ENCODE measurements around the gene ABCC10. TPM values are rescaled to one million over a fixed set of nuclear protein-coding genes. Genes with fewer than 3 reads are reported as not detected.
A peak's percentile ranks its signal among the peaks of the same experiment; 100 is the strongest.

Gene ABCC10
- total RNA-seq, 4 donors from 2014 or later, result 10.8 to 23.9 (median 19.3) TPM

DNA sequence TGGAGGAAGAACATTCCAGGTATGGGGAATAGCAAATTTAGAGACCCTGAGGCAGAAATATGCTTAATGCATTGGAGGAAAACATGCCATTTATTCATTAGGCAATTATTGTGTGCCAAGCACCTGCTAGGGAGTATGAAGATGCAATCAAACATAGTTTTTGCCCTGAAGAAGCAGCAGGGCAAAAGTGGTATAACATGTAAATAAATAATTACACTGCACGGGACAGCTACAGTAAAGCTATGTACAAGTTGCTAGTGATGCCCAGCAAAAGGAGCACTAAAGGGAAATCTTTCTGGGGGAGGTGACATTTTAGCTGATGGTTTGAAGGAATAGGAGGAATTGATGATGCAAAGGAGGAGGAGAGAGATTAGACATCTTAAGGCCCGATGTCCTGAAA is 49.4 kb downstream of the ABCC10 start:
- TF ChIP-seq POLR2A (IDR thresholded peaks at IDR 0.05) (no peak), CTCF (IDR thresholded peaks at IDR 0.05) (no peak)
- intact Hi-C loops (cut with DNase I), result no loop called here
- peaks cover 0 to 49% (median 20%) of the 10 kb centered on the region in 3 donors for H3K4me1 ChIP-seq
- H3K36me3 ChIP-seq, result no peaks in the 10 kb centered on the region
- peak overlapping the region in 3 of 4 donors; percentile 75 to 86 (median 77) for H3K4me3 ChIP-seq
- peak overlapping the region in 3 of 4 donors; percentile 80 to 93 (median 88) for H3K27ac ChIP-seq
- H3K27me3 ChIP-seq, result peaks cover 0 to 19% (median 0%) of the 10 kb centered on the region in 4 donors
- DNase-seq, result no peak
- 13 to 32% methylated on average over 2 of the region's 2 CpGs for WGBS, 2 donors
- no peaks in the 10 kb centered on the region for H3K9me3 ChIP-seq

GRCh38 chr6:43477235-43478007 is 50.1 kb downstream of the ABCC10 start, which contains the start of gene TJAP1:
Gene TJAP1 (plus strand): TSS chr6:43477570. CDS start chr6:43499002, 21,432 bp downstream.
- peaks cover 0 to 56% (median 20%) of the 10 kb centered on the region in 3 donors for H3K4me1 ChIP-seq
- no peaks in the 10 kb centered on the region for H3K9me3 ChIP-seq
- 1% methylated on average over 16 to 20 of the region's 34 CpGs for WGBS, 2 donors
- TF ChIP-seq CTCF (IDR thresholded peaks at IDR 0.05) (no peak), POLR2A (IDR thresholded peaks at IDR 0.05) (peak in 3 of 4 donors; percentile 22 to 65 (median 42))
- H3K4me3 ChIP-seq, result peak within 1 kb of the TSS; percentile 71 to 86 (median 76)
- peak; percentile 51 for DNase-seq
- peaks cover 0 to 19% (median 0%) of the 10 kb centered on the region in 4 donors for H3K27me3 ChIP-seq
- intact Hi-C loops (cut with DNase I), result no loop called here
- peak within 1 kb of the TSS; percentile 80 to 93 (median 88) for H3K27ac ChIP-seq
- H3K36me3 ChIP-seq, result no peaks in the 10 kb centered on the region

GRCh38 chr6:43478008-43478372 is 50.6 kb downstream of the ABCC10 start:
- no peaks in the 10 kb centered on the region for H3K36me3 ChIP-seq
- peaks cover 0 to 62% (median 20%) of the 10 kb centered on the region in 3 donors for H3K4me1 ChIP-seq
- intact Hi-C loops (cut with DNase I), result no loop called here
- no peaks in the 10 kb centered on the region for H3K9me3 ChIP-seq
- no peak for DNase-seq
- H3K4me3 ChIP-seq, result peak overlapping the region; percentile 71 to 86 (median 76)
- peaks cover 0 to 23% (median 0%) of the 10 kb centered on the region in 4 donors for H3K27me3 ChIP-seq
- no peak for TF ChIP-seq POLR2A (IDR thresholded peaks at IDR 0.05)
- TF ChIP-seq CTCF (IDR thresholded peaks at IDR 0.05), result no peak
- 5 to 10% methylated on average over 3 of the region's 3 CpGs for WGBS, 2 donors
- peak overlapping the region; percentile 80 to 93 (median 88) for H3K27ac ChIP-seq

DNA sequence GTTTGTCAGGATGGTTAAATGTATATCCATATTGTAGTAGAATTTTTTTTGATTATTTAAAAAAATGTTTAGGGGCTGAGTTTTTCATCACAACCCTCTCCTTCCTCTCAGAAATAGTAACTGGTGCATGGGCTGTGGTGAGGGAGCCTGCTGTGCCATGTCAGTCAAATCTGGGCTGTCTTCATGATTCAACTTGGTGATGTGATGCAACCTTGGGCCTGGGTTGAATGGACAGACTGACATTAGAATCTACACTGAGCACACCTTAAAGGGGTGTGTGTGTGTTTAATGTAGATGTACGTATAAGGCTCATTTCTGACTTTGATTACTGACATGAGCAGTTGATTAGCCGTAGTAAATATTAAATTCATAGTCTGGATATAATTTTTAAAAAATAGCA is 53.7 kb downstream of the ABCC10 start:
- no peak for DNase-seq
- no peaks in the 10 kb centered on the region for H3K9me3 ChIP-seq
- intact Hi-C loops (cut with DNase I), result no loop called here
- 27 to 50% methylated on average over 2 of the region's 2 CpGs for WGBS, 2 donors
- H3K4me3 ChIP-seq, result no peak overlapping the region
- peak overlapping the region in 2 of 4 donors; percentile 28 to 63 for H3K27ac ChIP-seq
- peaks cover 0 to 54% (median 0%) of the 10 kb centered on the region in 4 donors for H3K27me3 ChIP-seq
- H3K36me3 ChIP-seq, result no peaks in the 10 kb centered on the region
- peaks cover 0 to 62% (median 20%) of the 10 kb centered on the region in 3 donors for H3K4me1 ChIP-seq
- TF ChIP-seq CTCF (IDR thresholded peaks at IDR 0.05) (no peak), POLR2A (IDR thresholded peaks at IDR 0.05) (no peak)

DNA sequence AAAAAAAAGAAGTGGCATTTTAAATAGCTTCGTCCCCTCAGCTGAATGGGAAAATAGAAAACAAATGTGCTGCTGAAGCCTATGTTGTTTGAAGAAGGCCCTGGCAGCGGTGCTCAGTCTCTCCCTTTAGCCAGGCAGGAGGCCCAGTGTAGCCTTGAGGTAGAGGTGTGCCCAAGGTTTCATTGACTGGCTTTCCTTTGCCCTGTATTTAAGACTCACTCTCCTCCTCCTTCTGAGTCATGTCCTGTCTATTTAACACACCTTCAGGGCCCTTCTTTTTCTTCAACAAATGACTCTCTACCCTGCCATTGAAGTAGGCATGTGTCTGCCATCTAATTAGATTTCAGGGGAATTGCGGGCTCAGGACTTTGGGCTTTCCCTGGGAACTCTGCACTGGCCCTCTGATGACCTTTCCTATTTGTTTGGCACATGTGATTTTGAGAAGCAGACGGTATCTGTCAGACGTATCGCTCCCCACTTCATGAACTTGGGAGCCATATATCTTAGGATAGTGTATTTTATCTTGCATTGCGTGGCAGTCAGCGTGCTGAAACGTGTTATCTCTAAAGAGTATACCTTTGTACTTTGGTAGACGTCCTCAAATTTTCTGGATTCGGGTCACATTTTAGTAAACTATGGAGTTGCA is 54.4 kb downstream of the ABCC10 start:
- H3K9me3 ChIP-seq, result no peaks in the 10 kb centered on the region
- peaks cover 0 to 3% (median 0%) of the 10 kb centered on the region in 3 donors for H3K36me3 ChIP-seq
- H3K4me3 ChIP-seq, result no peak overlapping the region
- intact Hi-C loops (cut with DNase I), result no loop called here
- DNase-seq, result no peak
- TF ChIP-seq POLR2A (IDR thresholded peaks at IDR 0.05), result no peak
- peaks cover 0 to 60% (median 20%) of the 10 kb centered on the region in 3 donors for H3K4me1 ChIP-seq
- H3K27me3 ChIP-seq, result peaks cover 0 to 60% (median 0%) of the 10 kb centered on the region in 4 donors
- H3K27ac ChIP-seq, result peak overlapping the region in 3 of 4 donors; percentile 16 to 63 (median 38)
- WGBS, 2 donors, result 24 to 70% methylated on average over 10 to 11 of the region's 11 CpGs

Measured in esophagus squamous epithelium (tissue), 5 donors.